HG03280 (cell line): Measurements from ENCODE around the gene IFT22.
"Not testable (repeated sequence)": the region's sequence is repeated elsewhere in the genome, so short reads cannot be mapped to it uniquely, and the experiment has no call there.

Experiments used
- ATAC-seq: cut with Tn5 transposase; IDR thresholded peaks from one replicate; pipeline ENCODE4 v1.9.1; 2021; ENCODE audit warnings: mild to moderate bottlenecking, moderate library complexity; ENCODE audit not compliant: unreplicated experiment

Gene IFT22

GRCh38 chr7:101315336-101315735, 6.3 kb downstream of the IFT22 start:
- no peak for ATAC-seq

- no peak for ATAC-seq
These were observed 13.1 kb downstream of the IFT22 start for GRCh38 chr7:101308245-101309085.

- ATAC-seq, result no peak
These were observed 15.3 kb downstream of the IFT22 start for GRCh38 chr7:101306307-101306706.

- ATAC-seq, result no peak
These were observed 18.4 kb downstream of the IFT22 start for GRCh38 chr7:101303102-101303701.

GRCh38 chr7:101302641-101303101, 18.9 kb downstream of the IFT22 start:
- no peak for ATAC-seq

GRCh38 chr7:101300465-101301376, 20.9 kb downstream of the IFT22 start:
- ATAC-seq, result no peak

GRCh38 chr7:101299511-101300464, 21.8 kb downstream of the IFT22 start:
- ATAC-seq, result no peak

- ATAC-seq, result no peak
These were observed 26.8 kb downstream of the IFT22 start for GRCh38 chr7:101294832-101295121.

GRCh38 chr7:101294039-101294831, 27.4 kb downstream of the IFT22 start:
- no peak for ATAC-seq

GRCh38 chr7:101293069-101294021, 28.3 kb downstream of the IFT22 start:
- not testable (repeated sequence) for ATAC-seq

GRCh38 chr7:101292566-101292965, 29.0 kb downstream of the IFT22 start:
- not testable (repeated sequence) for ATAC-seq

GRCh38 chr7:101290186-101291037, 31.2 kb downstream of the IFT22 start:
- peak; percentile 48 for ATAC-seq

GRCh38 chr7:101289687-101290086, 31.9 kb downstream of the IFT22 start:
- ATAC-seq, result peak; percentile 63

- no peak for ATAC-seq
These were observed 33.2 kb downstream of the IFT22 start for GRCh38 chr7:101288439-101288838.

- ATAC-seq, result no peak
These were observed 34.6 kb downstream of the IFT22 start for GRCh38 chr7:101287032-101287431.

GRCh38 chr7:101285880-101286279, 35.7 kb downstream of the IFT22 start:
- not testable (repeated sequence) for ATAC-seq

- no peak for ATAC-seq
These were observed 36.4 kb downstream of the IFT22 start for GRCh38 chr7:101285171-101285570.
